Measurements from ENCODE around the gene KIFBP.
A peak's percentile ranks its signal among the peaks of the same experiment; 100 is the strongest.
"Not testable (repeated sequence)": the region's sequence is repeated elsewhere in the genome, so short reads cannot be mapped to it uniquely, and the experiment has no call there.

KIFBP gene, protein sequence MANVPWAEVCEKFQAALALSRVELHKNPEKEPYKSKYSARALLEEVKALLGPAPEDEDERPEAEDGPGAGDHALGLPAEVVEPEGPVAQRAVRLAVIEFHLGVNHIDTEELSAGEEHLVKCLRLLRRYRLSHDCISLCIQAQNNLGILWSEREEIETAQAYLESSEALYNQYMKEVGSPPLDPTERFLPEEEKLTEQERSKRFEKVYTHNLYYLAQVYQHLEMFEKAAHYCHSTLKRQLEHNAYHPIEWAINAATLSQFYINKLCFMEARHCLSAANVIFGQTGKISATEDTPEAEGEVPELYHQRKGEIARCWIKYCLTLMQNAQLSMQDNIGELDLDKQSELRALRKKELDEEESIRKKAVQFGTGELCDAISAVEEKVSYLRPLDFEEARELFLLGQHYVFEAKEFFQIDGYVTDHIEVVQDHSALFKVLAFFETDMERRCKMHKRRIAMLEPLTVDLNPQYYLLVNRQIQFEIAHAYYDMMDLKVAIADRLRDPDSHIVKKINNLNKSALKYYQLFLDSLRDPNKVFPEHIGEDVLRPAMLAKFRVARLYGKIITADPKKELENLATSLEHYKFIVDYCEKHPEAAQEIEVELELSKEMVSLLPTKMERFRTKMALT

DNA sequence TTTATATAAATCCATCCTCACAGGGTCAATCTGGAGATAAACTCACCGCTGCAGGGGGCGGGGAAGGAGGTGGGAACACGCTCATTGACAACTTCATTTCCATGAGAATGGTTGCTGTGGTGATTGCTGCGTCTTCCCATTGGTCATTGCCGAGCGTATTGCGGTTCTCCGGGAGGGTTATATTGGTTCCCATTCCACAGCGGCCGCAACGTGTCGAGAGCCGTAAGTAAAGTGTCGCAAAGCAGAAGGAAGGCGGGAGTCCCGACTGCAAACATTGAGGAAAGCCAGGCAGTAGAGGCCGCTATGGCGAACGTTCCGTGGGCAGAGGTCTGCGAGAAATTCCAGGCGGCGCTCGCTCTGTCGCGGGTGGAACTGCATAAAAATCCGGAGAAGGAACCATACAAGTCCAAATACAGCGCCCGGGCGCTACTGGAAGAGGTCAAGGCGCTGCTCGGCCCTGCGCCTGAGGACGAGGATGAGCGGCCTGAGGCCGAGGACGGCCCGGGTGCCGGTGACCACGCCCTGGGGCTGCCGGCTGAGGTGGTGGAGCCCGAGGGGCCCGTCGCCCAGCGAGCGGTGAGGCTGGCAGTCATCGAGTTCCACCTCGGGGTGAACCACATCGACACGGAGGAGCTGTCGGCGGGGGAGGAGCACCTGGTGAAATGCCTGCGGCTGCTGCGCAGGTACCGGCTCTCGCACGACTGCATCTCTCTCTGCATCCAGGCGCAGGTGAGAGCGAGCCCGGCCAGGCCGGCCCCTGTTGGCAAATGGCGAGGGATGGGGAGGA, at the start of gene KIFBP:
TSS of gene KIFBP (plus strand) at position 274 of the 787 bp plus-strand sequence. CDS start at position 304, 30 bp downstream.
- peak; percentile 93 for DNase-seq

- no peak for DNase-seq
Observed at GRCh38 chr10:68938884-68939283, 49.7 kb upstream of the KIFBP start.

DNA sequence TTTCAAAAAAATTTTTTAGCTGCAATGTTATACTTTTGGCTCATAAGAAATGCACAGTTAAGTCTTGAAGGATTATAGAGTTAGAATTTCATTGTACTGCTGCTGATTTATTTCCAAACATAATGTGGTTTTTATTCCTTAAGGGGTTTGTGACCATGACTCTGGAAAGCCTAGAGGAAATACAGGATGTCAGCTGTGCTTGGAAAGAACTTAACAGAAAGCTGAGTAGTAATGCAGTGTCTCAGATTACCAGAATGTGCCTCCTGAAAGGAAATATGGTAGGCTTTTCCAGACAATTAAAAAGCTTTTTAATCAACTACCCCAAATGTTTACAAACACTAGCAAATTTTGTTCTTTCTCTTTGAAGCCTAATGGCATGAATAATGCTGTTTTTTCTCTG, 47.7 kb upstream of the KIFBP start:
- DNase-seq: not testable (repeated sequence)

DNA sequence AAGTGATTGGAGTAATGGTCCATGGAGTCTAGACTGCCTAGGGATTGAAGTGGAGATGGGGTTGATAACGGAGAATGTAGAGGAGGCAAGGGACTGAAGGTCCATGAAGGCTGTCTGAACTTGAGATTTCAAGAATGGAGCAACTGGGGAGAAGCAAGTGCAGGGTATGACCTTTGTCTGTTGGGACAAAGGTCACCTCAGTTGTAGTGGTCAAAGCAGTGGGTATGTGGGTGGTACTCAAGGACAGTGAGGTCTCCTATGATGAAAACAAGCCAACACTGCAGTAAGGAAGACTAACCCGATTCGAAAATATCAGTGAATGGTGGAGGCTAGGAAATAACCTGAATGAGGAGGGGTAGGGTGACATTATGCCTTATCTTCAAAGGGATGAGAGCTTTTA, 38.0 kb upstream of the KIFBP start:
- DNase-seq: no peak

- no peak for DNase-seq
Observed at GRCh38 chr10:68954904-68955303, 33.7 kb upstream of the KIFBP start.

- no peak for DNase-seq
Observed at GRCh38 chr10:68955355-68955831, 33.2 kb upstream of the KIFBP start.

DNA sequence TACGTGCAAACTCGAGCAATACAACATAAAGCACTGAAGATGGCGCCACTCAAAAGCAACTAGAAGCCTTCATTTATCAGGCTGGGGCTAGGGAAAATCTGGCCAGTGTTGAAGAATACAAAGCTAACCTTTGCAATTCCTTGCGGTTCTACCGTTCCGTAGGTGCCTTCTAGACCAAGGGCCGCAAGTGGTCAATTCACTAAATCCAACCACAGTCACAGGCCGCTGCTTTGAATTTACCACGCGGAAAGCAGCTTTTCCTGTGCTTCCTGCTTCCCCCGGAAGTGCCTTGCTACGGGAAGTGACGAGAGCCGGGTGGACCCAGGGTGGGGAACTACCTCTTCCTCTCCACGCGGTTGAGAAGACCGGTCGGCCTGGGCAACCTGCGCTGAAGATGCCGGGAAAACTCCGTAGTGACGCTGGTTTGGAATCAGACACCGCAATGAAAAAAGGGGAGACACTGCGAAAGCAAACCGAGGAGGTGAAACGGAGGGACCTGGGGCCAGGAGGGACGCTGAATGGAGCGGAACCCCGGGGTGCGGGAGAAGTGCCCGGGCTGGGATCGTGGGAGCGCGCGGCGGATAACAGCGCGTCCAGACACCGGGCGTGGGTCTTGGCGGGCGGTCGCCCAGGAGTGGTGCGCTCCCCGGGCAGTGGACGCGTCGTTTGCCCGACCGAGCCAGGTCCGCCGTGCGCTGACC, 32.6 kb upstream of the KIFBP start, which contains the start of gene DDX21:
TSS of gene DDX21 (plus strand) at position 339 of the 701 bp plus-strand sequence. CDS start at position 395, 56 bp downstream.
- peak; percentile 71 for DNase-seq

GRCh38 chr10:68957284-68957615, 31.4 kb upstream of the KIFBP start:
- no peak for DNase-seq

DNA sequence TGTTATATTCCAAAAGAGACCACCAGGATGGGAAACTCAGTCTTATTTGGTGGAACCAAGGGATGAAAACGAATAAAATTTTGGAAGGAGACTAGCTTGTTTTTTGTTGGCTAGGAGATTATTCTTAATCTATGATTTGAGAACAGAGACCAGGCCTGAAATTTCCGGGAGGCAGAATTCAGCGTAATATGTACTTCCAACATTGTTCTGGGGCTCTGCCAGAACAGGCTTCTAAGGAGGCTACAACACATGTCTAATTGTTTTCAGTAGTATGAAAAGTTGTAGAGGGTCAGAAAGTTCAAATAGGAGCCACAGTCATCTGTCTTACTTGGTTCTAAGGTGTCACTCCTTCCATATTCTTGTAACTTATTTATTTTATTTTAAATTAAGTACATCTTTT, 30.9 kb upstream of the KIFBP start:
- DNase-seq: no peak

DNA sequence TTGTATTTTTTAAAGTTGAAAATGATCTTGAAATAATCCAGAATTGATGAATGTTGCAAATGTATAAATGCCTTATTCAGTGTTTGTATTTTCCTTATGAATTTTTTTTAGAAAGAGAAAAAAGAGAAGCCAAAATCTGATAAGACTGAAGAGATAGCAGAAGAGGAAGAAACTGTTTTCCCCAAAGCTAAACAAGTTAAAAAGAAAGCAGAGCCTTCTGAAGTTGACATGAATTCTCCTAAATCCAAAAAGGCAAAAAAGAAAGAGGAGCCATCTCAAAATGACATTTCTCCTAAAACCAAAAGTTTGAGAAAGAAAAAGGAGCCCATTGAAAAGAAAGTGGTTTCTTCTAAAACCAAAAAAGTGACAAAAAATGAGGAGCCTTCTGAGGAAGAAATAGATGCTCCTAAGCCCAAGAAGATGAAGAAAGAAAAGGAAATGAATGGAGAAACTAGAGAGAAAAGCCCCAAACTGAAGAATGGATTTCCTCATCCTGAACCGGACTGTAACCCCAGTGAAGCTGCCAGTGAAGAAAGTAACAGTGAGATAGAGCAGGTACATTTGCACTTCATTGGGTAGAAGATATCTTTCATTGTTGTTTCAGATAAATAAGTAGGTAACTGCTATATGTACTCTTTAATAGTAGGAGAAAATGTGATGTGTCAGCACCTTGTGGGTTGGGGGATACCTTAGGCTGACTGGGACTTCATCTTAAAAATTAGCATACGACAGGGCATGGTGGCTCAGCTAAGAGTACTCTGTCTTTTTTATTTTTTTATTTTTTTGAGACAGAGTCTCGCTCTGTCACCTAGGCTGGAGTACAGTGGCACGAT, 28.7 kb upstream of the KIFBP start:
- no peak for DNase-seq

- no peak for DNase-seq
Observed at GRCh38 chr10:68963151-68963550, 25.5 kb upstream of the KIFBP start.

GRCh38 chr10:68973975-68974374, 14.6 kb upstream of the KIFBP start:
- DNase-seq: no peak

GRCh38 chr10:68975936-68976473, 12.6 kb upstream of the KIFBP start:
- not testable (repeated sequence) for DNase-seq

DNA sequence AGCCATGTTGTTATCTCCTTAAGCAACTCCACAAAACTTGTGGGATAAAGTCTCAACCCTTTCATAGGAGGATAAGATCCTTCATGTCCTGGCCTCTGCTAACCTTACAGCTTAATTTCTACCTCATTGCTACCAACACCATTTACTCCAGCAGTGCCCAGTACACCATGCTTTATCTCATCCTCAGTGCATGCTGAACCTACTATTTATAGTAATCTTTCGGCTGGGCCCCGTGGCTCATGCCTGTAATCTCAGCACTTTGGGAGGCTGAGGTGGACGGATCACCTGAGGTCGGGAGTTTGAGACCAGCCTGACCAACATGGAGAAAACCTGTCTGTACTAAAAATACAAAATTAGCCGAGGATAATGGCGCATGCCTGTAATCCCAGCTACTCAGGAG, 8.9 kb upstream of the KIFBP start:
- DNase-seq: not testable (repeated sequence)

DNA sequence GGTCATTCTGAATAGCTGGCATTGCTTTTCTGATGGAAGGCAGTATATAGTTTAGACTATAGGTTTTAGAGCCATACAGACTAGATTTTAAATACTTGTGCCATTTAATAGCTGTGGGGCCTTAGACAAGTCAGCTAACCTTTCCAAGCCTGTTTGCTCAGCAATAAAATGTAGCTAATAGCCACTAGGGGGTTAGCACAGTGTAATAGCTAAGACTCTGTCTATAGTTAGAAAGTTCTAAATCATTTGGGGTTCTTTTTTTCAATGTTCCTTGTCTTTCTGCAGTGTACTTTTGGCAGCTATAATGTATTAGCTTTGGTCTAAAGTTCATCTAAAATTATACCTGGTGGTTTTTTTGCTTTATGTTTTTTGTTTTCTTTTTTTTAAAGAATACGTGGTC, 7.5 kb upstream of the KIFBP start:
- no peak for DNase-seq

GRCh38 chr10:68982389-68982788, 6.2 kb upstream of the KIFBP start:
- no peak for DNase-seq

DNA sequence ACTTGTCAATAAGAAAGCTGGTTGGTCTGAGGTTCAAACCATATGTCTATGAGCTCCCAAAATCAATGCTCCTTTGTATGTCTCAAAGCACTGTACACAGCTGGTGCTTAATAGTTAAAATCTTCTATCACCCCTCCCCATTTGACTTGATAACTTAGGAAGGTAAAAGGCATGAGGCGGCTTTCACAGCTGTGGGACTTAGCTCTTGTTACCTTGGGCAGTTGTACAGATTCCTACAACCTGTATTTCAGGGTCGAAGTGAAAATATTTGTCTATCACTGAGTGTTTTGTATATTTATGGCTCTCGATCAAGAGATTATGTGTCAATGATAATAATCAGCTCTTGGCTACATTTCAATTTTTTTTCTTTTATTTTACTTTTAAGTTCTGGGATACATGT, 992 bp upstream of the KIFBP start:
- no peak for DNase-seq

GRCh38 chr10:68989317-68989990, 851 bp downstream of the KIFBP start:
- no peak for DNase-seq

GRCh38 chr10:68992636-68993440, 4.2 kb downstream of the KIFBP start:
- no peak for DNase-seq

GRCh38 chr10:68997211-68997610, 8.6 kb downstream of the KIFBP start:
- DNase-seq: no peak

Measured in NCI-H1105 treated with DMSO at 0.1 percent for 48 hours (cell line).